ENCODE data around the gene NUMBL. TPM values are rescaled to one million over a fixed set of nuclear protein-coding genes. Genes with fewer than 3 reads are reported as not detected.
"Not testable (repeated sequence)": the region's sequence is repeated elsewhere in the genome, so short reads cannot be mapped to it uniquely, and the experiment has no call there.

The NUMBL gene
- total RNA-seq, 2 experiments from 2014 or later = 6.2 to 9.2 TPM

GRCh38 chr19:40632311-40633036 lies 58.0 kb downstream of the NUMBL start:
- DNase-seq = no peak
- CTCF ChIA-PET = interaction anchor here (0.6 to 4.2 kb wide), 8 partner anchors 11 to 950 kb away, joined by 3 to 68 read pairs (median 15); no protein-coding TSS in a partner anchor
- Mint-ChIP-seq H3K36me3 (ENCODE audit: low read depth) (peaks cover 11% of the 10 kb centered on the region), H3K4me3 (no peak overlapping the region), H3K9me3 (no peaks in the 10 kb centered on the region), H3K27me3 (ENCODE audit: low read depth) (peaks cover 3% of the 10 kb centered on the region), H3K4me1 (ENCODE audit: low read depth) (peaks cover 10% of the 10 kb centered on the region), H3K27ac (no peak overlapping the region)
- intact Hi-C loops (cut with micrococcal nuclease) = no loop called here

GRCh38 chr19:40630571-40631160 lies 59.8 kb downstream of the NUMBL start:
- intact Hi-C loops (cut with micrococcal nuclease) = no loop called here
- Mint-ChIP-seq H3K36me3 (ENCODE audit: low read depth) (peaks cover 24% of the 10 kb centered on the region), H3K9me3 (no peaks in the 10 kb centered on the region), H3K27ac (no peak overlapping the region), H3K4me1 (ENCODE audit: low read depth) (peaks cover 10% of the 10 kb centered on the region), H3K27me3 (ENCODE audit: low read depth) (peaks cover 3% of the 10 kb centered on the region), H3K4me3 (no peak overlapping the region)
- CTCF ChIA-PET = interaction anchor here (1.2 kb wide), 1 partner anchor 25 kb away, joined by 3 read pairs; no protein-coding TSS in a partner anchor
- no peak for DNase-seq

- CTCF ChIA-PET = no interaction called here
- Mint-ChIP-seq H3K4me1 (ENCODE audit: low read depth) (peaks cover 9% of the 10 kb centered on the region), H3K27me3 (ENCODE audit: low read depth) (no peaks in the 10 kb centered on the region), H3K36me3 (ENCODE audit: low read depth) (peaks cover 30% of the 10 kb centered on the region), H3K27ac (no peak overlapping the region), H3K4me3 (no peak overlapping the region), H3K9me3 (no peaks in the 10 kb centered on the region)
- no peak for DNase-seq
- intact Hi-C loops (cut with micrococcal nuclease) = no loop called here
Measured at GRCh38 chr19:40629346-40629745, 61.1 kb downstream of the NUMBL start.

- Mint-ChIP-seq H3K9me3 (no peaks in the 10 kb centered on the region), H3K4me1 (ENCODE audit: low read depth) (peaks cover 5% of the 10 kb centered on the region), H3K36me3 (ENCODE audit: low read depth) (peaks cover 37% of the 10 kb centered on the region), H3K4me3 (no peak overlapping the region), H3K27ac (no peak overlapping the region), H3K27me3 (ENCODE audit: low read depth) (no peaks in the 10 kb centered on the region)
- intact Hi-C loops (cut with micrococcal nuclease) = no loop called here
- DNase-seq = no peak
- CTCF ChIA-PET = no interaction called here
Measured at GRCh38 chr19:40627486-40628279, 62.8 kb downstream of the NUMBL start.

GRCh38 chr19:40626918-40627317 lies 63.5 kb downstream of the NUMBL start:
- peaks cover 5% of the 10 kb centered on the region for H3K4me1 Mint-ChIP-seq (ENCODE audit: low read depth)
- no peaks in the 10 kb centered on the region for H3K27me3 Mint-ChIP-seq (ENCODE audit: low read depth)
- H3K27ac Mint-ChIP-seq = no peak overlapping the region
- no peak for DNase-seq
- CTCF ChIA-PET = interaction anchor here (0.6 kb wide), 1 partner anchor 83 kb away, joined by 3 read pairs; no protein-coding TSS in a partner anchor
- H3K9me3 Mint-ChIP-seq = no peaks in the 10 kb centered on the region
- intact Hi-C loops (cut with micrococcal nuclease) = no loop called here
- H3K4me3 Mint-ChIP-seq = no peak overlapping the region
- peaks cover 41% of the 10 kb centered on the region for H3K36me3 Mint-ChIP-seq (ENCODE audit: low read depth)

GRCh38 chr19:40625406-40626120 lies 64.9 kb downstream of the NUMBL start:
- no peak overlapping the region for H3K27ac Mint-ChIP-seq
- H3K36me3 Mint-ChIP-seq (ENCODE audit: low read depth) = peaks cover 48% of the 10 kb centered on the region
- no peaks in the 10 kb centered on the region for H3K9me3 Mint-ChIP-seq
- no peak overlapping the region for H3K4me3 Mint-ChIP-seq
- intact Hi-C loops (cut with micrococcal nuclease) = no loop called here
- peaks cover 10% of the 10 kb centered on the region for H3K4me1 Mint-ChIP-seq (ENCODE audit: low read depth)
- no peak for DNase-seq
- no peaks in the 10 kb centered on the region for H3K27me3 Mint-ChIP-seq (ENCODE audit: low read depth)
- CTCF ChIA-PET = interaction anchor here (8.9 kb wide), 1 partner anchor 8 kb away, joined by 66 read pairs; no protein-coding TSS in a partner anchor

- H3K4me3 Mint-ChIP-seq; H3K27me3 Mint-ChIP-seq (ENCODE audit: low read depth); H3K27ac Mint-ChIP-seq; intact Hi-C loops (cut with micrococcal nuclease); DNase-seq; H3K4me1 Mint-ChIP-seq (ENCODE audit: low read depth); H3K9me3 Mint-ChIP-seq: not testable (repeated sequence)
- CTCF ChIA-PET = interaction anchor here (8.9 kb wide), 1 partner anchor 9 kb away, joined by 66 read pairs; no protein-coding TSS in a partner anchor
- H3K36me3 Mint-ChIP-seq (ENCODE audit: low read depth) = peaks cover 46% of the 10 kb centered on the region
Measured at GRCh38 chr19:40624369-40625153, 65.9 kb downstream of the NUMBL start.

- Mint-ChIP-seq H3K36me3 (ENCODE audit: low read depth) (peaks cover 51% of the 10 kb centered on the region), H3K9me3 (no peaks in the 10 kb centered on the region), H3K4me3 (no peak overlapping the region), H3K27me3 (ENCODE audit: low read depth) (no peaks in the 10 kb centered on the region), H3K27ac (no peak overlapping the region), H3K4me1 (ENCODE audit: low read depth) (peaks cover 18% of the 10 kb centered on the region)
- no peak for DNase-seq
- intact Hi-C loops (cut with micrococcal nuclease) = no loop called here
- CTCF ChIA-PET = interaction anchor here (8.9 kb wide), 1 partner anchor 10 kb away, joined by 66 read pairs; no protein-coding TSS in a partner anchor
Measured at GRCh38 chr19:40623403-40624251, 66.8 kb downstream of the NUMBL start.

GRCh38 chr19:40622773-40623075 lies 67.7 kb downstream of the NUMBL start:
- Mint-ChIP-seq H3K27ac (no peak overlapping the region), H3K36me3 (ENCODE audit: low read depth) (peaks cover 50% of the 10 kb centered on the region)
- DNase-seq = no peak

GRCh38 chr19:40621966-40622772 lies 68.3 kb downstream of the NUMBL start:
- H3K27me3 Mint-ChIP-seq (ENCODE audit: low read depth) = no peaks in the 10 kb centered on the region
- H3K4me1 Mint-ChIP-seq (ENCODE audit: low read depth) = peaks cover 22% of the 10 kb centered on the region
- no peak overlapping the region for H3K4me3 Mint-ChIP-seq
- DNase-seq = no peak
- H3K27ac Mint-ChIP-seq = peak overlapping the region; percentile 37
- H3K9me3 Mint-ChIP-seq = no peaks in the 10 kb centered on the region
- intact Hi-C loops (cut with micrococcal nuclease) = no loop called here
- H3K36me3 Mint-ChIP-seq (ENCODE audit: low read depth) = peaks cover 47% of the 10 kb centered on the region
- CTCF ChIA-PET = interaction anchor here (8.9 kb wide), 1 partner anchor 12 kb away, joined by 66 read pairs; no protein-coding TSS in a partner anchor

More at GRCh38 chr19:40622773-40623075, 67.7 kb downstream of the NUMBL start:
- Mint-ChIP-seq H3K27me3 (ENCODE audit: low read depth) (no peaks in the 10 kb centered on the region), H3K9me3 (no peaks in the 10 kb centered on the region), H3K4me1 (ENCODE audit: low read depth) (peaks cover 21% of the 10 kb centered on the region), H3K4me3 (no peak overlapping the region)
- intact Hi-C loops (cut with micrococcal nuclease) = no loop called here
- CTCF ChIA-PET = interaction anchor here (8.9 kb wide), 1 partner anchor 11 kb away, joined by 66 read pairs; no protein-coding TSS in a partner anchor

Measured in activated naive CD4-positive, alpha-beta T cell treated with anti-CD3 and anti-CD28 coated beads for 36 hours (primary cell).